Cardiac septum (tissue), 1 donor: Measurements from ENCODE around the gene TRIOBP. TPM values are rescaled to one million over a fixed set of nuclear protein-coding genes. Genes with fewer than 3 reads are reported as not detected.
A peak's percentile ranks its signal among the peaks of the same experiment; 100 is the strongest.
"Not testable (repeated sequence)": the region's sequence is repeated elsewhere in the genome, so short reads cannot be mapped to it uniquely, and the experiment has no call there.

Source experiments
- DNase-seq: peaks from one replicate; pipeline ENCODE4 v3.0.0-alpha.2; 2020; ENCODE audit warnings: low spot score
- intact Hi-C: fragments of 100-400 bp; cut with DNase I; formaldehyde crosslinking; loops from one replicate; pipeline ENCODE4 v1.14.0; 2022
- long read RNA-seq: library from polyadenylated mRNA; unstranded; transcript quantifications from one replicate; pipeline ENCODE4 v2.0.0, GENCODE V29; 2021
- total RNA-seq: library from RNA; stranded (reverse); fragmentation: NEBNext Ultra II Directional; extraction: Animal tissue kit (Norgen Biotek cat#: 25700); gene quantifications from one replicate; pipeline ENCODE4 v1.2.1, GENCODE V29; 2021
- donor health status: DM: no; HTN: no; CAD: no.

TRIOBP gene
- total RNA-seq: 115 TPM
- long read RNA-seq, transcript TRIOBP-205 (8 exons, 2,125 nt): minor isoform, 23 of 484 reads
- long read RNA-seq, transcript TRIOBP-203 (14 exons, 2,324 nt): major isoform, 241 of 484 reads
- long read RNA-seq, partial matches to known transcripts: 103 of 484 reads
- long read RNA-seq, other reads (novel, unspliced or antisense): 117 of 484 reads

- intact Hi-C loops: no loop called here
These were observed at the start of gene TRIOBP for GRCh38 chr22:37696657-37697537. TRIOBP (plus strand) TSS chr22:37697048; CDS start chr22:37701366, 4,318 bp downstream.

GRCh38 chr22:37647317-37647716, 49.5 kb upstream of the TRIOBP start:
- intact Hi-C loops: loop anchor here (5.0 kb wide), 1 partner anchor 145 kb away; no protein-coding TSS in a partner anchor
- DNase-seq: no peak

More at GRCh38 chr22:37696657-37697537, at the start of gene TRIOBP:
- peak; percentile 95 for DNase-seq

GRCh38 chr22:37647928-37648327, 48.9 kb upstream of the TRIOBP start:
- DNase-seq: no peak
- intact Hi-C loops: loop anchor here (5.0 kb wide), 1 partner anchor 144 kb away; no protein-coding TSS in a partner anchor

- no peak for DNase-seq
- intact Hi-C loops: no loop called here
These were observed 46.2 kb upstream of the TRIOBP start for GRCh38 chr22:37650463-37651136.

GRCh38 chr22:37654563-37655251, 42.1 kb upstream of the TRIOBP start:
- intact Hi-C loops: no loop called here
- DNase-seq: no peak

- no peak for DNase-seq
- intact Hi-C loops: no loop called here
These were observed 41.6 kb upstream of the TRIOBP start for GRCh38 chr22:37655252-37655563.

GRCh38 chr22:37656583-37656982, 40.3 kb upstream of the TRIOBP start:
- intact Hi-C loops, DNase-seq: not testable (repeated sequence)

GRCh38 chr22:37657590-37658132, 39.2 kb upstream of the TRIOBP start:
- intact Hi-C loops: no loop called here
- no peak for DNase-seq

- intact Hi-C loops: no loop called here
- peak; percentile 99 for DNase-seq
These were observed 38.4 kb upstream of the TRIOBP start, which contains the start of gene PDXP for GRCh38 chr22:37658133-37659065. PDXP (plus strand) TSS chr22:37658723; CDS start chr22:37658783, 60 bp downstream.

- DNase-seq: no peak
- intact Hi-C loops: no loop called here
These were observed 37.6 kb upstream of the TRIOBP start for GRCh38 chr22:37659066-37659896.

- intact Hi-C loops: loop anchor here (2.0 kb wide), 1 partner anchor 15 kb away; the partner anchor contains the start of gene LGALS1
- DNase-seq: no peak
These were observed 36.7 kb upstream of the TRIOBP start for GRCh38 chr22:37659897-37660708.

- DNase-seq: no peak
- intact Hi-C loops: loop anchor here (2.0 kb wide), 1 partner anchor 14 kb away; the partner anchor contains the start of gene LGALS1
These were observed 36.2 kb upstream of the TRIOBP start for GRCh38 chr22:37660709-37661045.

- intact Hi-C loops: loop anchor here (2.0 kb wide), 1 partner anchor 13 kb away; the partner anchor contains the start of gene LGALS1
- no peak for DNase-seq
These were observed 35.5 kb upstream of the TRIOBP start for GRCh38 chr22:37661160-37661924.

- intact Hi-C loops: no loop called here
These were observed 34.8 kb upstream of the TRIOBP start for GRCh38 chr22:37662039-37662438.

GRCh38 chr22:37663521-37664140, 33.2 kb upstream of the TRIOBP start:
- intact Hi-C loops: no loop called here
- DNase-seq: no peak

More at GRCh38 chr22:37662039-37662438, 34.8 kb upstream of the TRIOBP start:
- no peak for DNase-seq
